ENCODE results near the gene RABAC1. TPM values are rescaled to one million over a fixed set of nuclear protein-coding genes. Genes with fewer than 3 reads are reported as not detected.

The RABAC1 gene
- total and polyA plus RNA-seq, 2 experiments from 2014 or later, result 151 to 206 TPM

DNA sequence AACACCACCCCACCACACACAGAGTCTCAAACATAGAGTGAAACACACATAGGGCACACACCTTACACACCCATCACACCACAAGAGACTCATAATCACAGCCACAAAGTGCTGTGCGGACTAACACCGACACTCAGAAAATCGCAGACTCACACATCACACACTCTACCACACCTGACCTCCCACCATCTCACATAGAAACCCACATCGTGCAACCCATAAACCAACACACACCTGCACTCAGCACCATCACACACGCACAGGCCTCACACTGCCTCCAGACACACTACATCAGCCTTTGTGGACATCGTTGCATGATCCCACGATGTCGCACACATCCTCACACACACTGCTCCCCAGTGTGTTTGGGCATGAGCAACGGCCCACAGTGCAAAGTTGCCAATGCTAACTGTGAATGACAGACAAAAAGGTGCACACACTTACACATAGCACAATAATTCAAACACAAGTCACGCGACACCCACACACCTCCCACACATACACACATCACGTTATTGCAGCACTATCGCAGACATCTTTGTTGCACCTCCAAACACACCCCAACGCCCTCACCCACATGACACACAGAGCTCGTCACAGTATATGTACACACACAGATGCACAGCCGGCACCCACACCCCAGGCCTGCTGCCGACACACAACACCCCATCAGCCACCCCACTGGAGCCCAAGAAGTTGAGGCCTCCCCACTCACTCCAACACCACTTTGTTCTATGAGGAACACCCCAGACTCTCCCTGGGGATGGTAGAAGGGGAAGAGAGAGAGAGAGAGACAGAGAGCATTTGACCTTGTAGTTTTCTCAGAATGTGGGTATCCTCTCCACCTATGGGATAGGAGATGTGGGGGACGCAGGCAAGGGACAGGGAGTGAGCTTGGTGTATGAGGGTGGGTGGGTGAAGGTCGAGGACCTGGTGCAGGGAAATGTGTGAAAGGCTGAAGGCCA lies 36.2 kb upstream of the RABAC1 start (continued):
- no peak for TF ChIP-seq CREB1 (CRISPR knock-in tag; IDR thresholded peaks at IDR 0.05; ENCODE audit: low read depth)
- no peak for TF ChIP-seq EZH2phosphoT487 (IDR thresholded peaks at IDR 0.05; ENCODE audit: unreplicated experiment)
- no peak for TF ChIP-seq JUNB (IDR thresholded peaks at IDR 0.05; ENCODE audit: unreplicated experiment)
- TF ChIP-seq, protein P1, sequence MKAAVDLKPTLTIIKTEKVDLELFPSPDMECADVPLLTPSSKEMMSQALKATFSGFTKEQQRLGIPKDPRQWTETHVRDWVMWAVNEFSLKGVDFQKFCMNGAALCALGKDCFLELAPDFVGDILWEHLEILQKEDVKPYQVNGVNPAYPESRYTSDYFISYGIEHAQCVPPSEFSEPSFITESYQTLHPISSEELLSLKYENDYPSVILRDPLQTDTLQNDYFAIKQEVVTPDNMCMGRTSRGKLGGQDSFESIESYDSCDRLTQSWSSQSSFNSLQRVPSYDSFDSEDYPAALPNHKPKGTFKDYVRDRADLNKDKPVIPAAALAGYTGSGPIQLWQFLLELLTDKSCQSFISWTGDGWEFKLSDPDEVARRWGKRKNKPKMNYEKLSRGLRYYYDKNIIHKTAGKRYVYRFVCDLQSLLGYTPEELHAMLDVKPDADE (IDR thresholded peaks at IDR 0.05), result no peak
- no peak for TF ChIP-seq POLR2AphosphoS5 (IDR thresholded peaks at IDR 0.05; ENCODE audit: low read depth)
- TF ChIP-seq ZNF331 (CRISPR knock-in tag; IDR thresholded peaks at IDR 0.05; ENCODE audit: low read depth), result no peak
- no peak for TF ChIP-seq STAT1 (IDR thresholded peaks at IDR 0.05; ENCODE audit: unreplicated experiment)
- TF ChIP-seq, protein P2, sequence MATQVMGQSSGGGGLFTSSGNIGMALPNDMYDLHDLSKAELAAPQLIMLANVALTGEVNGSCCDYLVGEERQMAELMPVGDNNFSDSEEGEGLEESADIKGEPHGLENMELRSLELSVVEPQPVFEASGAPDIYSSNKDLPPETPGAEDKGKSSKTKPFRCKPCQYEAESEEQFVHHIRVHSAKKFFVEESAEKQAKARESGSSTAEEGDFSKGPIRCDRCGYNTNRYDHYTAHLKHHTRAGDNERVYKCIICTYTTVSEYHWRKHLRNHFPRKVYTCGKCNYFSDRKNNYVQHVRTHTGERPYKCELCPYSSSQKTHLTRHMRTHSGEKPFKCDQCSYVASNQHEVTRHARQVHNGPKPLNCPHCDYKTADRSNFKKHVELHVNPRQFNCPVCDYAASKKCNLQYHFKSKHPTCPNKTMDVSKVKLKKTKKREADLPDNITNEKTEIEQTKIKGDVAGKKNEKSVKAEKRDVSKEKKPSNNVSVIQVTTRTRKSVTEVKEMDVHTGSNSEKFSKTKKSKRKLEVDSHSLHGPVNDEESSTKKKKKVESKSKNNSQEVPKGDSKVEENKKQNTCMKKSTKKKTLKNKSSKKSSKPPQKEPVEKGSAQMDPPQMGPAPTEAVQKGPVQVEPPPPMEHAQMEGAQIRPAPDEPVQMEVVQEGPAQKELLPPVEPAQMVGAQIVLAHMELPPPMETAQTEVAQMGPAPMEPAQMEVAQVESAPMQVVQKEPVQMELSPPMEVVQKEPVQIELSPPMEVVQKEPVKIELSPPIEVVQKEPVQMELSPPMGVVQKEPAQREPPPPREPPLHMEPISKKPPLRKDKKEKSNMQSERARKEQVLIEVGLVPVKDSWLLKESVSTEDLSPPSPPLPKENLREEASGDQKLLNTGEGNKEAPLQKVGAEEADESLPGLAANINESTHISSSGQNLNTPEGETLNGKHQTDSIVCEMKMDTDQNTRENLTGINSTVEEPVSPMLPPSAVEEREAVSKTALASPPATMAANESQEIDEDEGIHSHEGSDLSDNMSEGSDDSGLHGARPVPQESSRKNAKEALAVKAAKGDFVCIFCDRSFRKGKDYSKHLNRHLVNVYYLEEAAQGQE (IDR thresholded peaks at IDR 0.05; ENCODE audit: unreplicated experiment), result no peak

DNA sequence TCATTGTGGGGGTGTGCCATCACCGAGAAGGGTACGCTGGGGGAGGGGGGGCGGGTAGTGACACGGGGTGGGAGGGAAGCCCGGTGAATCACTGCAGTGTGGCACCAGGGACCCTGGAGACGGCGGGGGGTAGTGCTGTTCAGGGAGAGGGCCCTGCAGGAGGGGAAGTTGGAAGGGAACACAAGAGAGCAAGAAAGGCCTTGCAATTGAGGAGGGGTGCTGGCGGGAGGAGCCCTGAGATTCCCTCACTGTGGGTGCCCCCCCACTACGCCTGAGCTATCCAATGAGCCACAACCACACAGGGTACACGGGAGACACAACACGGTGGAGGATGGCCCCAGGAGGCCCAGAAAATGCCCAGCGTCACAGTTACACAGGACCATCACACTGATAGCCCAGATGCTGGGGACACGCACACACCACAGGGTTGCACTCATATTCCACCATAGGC lies 35.4 kb upstream of the RABAC1 start:
- H3K79me2 ChIP-seq (replicated peaks; ENCODE audit: insufficient read depth), result no peaks in the 10 kb centered on the region
- H3K9me2 ChIP-seq (ENCODE audit: insufficient read depth), result no peaks in the 10 kb centered on the region
- peaks cover 49% of the 10 kb centered on the region for H3K27me3 ChIP-seq (ENCODE audit: insufficient read depth)
- DNase-seq (ENCODE audit: low spot score) (no peak), ATAC-seq (no peak)
- no peaks in the 10 kb centered on the region; the same call in 1 of the 2 replicates for H3K36me3 ChIP-seq (ENCODE audit: insufficient read depth)
- H3K4me1 Mint-ChIP-seq, result peaks cover 27% of the 10 kb centered on the region
- H3K4me1 ChIP-seq (ENCODE audit: insufficient read depth), result peaks cover 19% of the 10 kb centered on the region
- peaks cover 12% of the 10 kb centered on the region for H4K20me1 ChIP-seq (replicated peaks; ENCODE audit: insufficient read depth)
- H3K27ac Mint-ChIP-seq, result no peak overlapping the region
- no peak overlapping the region for H2AFZ ChIP-seq
- peak overlapping the region; percentile 83 for H3K4me3 ChIP-seq
- H3K36me3 Mint-ChIP-seq (ENCODE audit: low read depth), result no peaks in the 10 kb centered on the region; the same call in 2 of the 3 replicates
- peaks cover 52% of the 10 kb centered on the region for H3K27me3 Mint-ChIP-seq (ENCODE audit: insufficient read depth, low read depth, poor library complexity)
- peak overlapping the region; percentile 95 for H3K4me2 ChIP-seq
- no peaks in the 10 kb centered on the region for H3K9me3 Mint-ChIP-seq
- H3F3A ChIP-seq (replicated peaks; ENCODE audit: low read depth), result peaks cover 20% of the 10 kb centered on the region; the same call in 1 of the 2 replicates
- H3K4me3 Mint-ChIP-seq, result peak overlapping the region; percentile 28; the same call in 2 of the 3 replicates
- H3K27ac ChIP-seq (ENCODE audit: low read depth), result no peak overlapping the region
- TF ChIP-seq, protein P1 (IDR thresholded peaks at IDR 0.05), result no peak
- TF ChIP-seq STAT1 (IDR thresholded peaks at IDR 0.05; ENCODE audit: unreplicated experiment) (no peak), EZH2 (IDR thresholded peaks at IDR 0.05; ENCODE audit: low read depth, unreplicated experiment) (no peak), ZNF114 (CRISPR knock-in tag; IDR thresholded peaks at IDR 0.05) (no peak), NANOG (IDR thresholded peaks at IDR 0.05; ENCODE audit: borderline replicate concordance) (no peak), POLR2AphosphoS5 (IDR thresholded peaks at IDR 0.05; ENCODE audit: low read depth) (no peak), ZNF331 (CRISPR knock-in tag; IDR thresholded peaks at IDR 0.05; ENCODE audit: low read depth) (no peak), EZH2phosphoT487 (IDR thresholded peaks at IDR 0.05; ENCODE audit: unreplicated experiment) (no peak), JUNB (IDR thresholded peaks at IDR 0.05; ENCODE audit: unreplicated experiment) (no peak), CREB1 (CRISPR knock-in tag; IDR thresholded peaks at IDR 0.05; ENCODE audit: low read depth) (no peak)
- TF ChIP-seq, protein P3, sequence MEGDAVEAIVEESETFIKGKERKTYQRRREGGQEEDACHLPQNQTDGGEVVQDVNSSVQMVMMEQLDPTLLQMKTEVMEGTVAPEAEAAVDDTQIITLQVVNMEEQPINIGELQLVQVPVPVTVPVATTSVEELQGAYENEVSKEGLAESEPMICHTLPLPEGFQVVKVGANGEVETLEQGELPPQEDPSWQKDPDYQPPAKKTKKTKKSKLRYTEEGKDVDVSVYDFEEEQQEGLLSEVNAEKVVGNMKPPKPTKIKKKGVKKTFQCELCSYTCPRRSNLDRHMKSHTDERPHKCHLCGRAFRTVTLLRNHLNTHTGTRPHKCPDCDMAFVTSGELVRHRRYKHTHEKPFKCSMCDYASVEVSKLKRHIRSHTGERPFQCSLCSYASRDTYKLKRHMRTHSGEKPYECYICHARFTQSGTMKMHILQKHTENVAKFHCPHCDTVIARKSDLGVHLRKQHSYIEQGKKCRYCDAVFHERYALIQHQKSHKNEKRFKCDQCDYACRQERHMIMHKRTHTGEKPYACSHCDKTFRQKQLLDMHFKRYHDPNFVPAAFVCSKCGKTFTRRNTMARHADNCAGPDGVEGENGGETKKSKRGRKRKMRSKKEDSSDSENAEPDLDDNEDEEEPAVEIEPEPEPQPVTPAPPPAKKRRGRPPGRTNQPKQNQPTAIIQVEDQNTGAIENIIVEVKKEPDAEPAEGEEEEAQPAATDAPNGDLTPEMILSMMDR (conservative IDR thresholded peaks at IDR 0.05; ENCODE audit: low read depth in 2 of 2), result no peak
- TF ChIP-seq, protein P2 (IDR thresholded peaks at IDR 0.05; ENCODE audit: unreplicated experiment), result no peak
